ENCODE results near the gene ABCA13.

ABCA13 gene

GRCh38 chr7:48540746-48541145 lies 369.5 kb downstream of the ABCA13 start:
- H3K4me1 ChIP-seq (ENCODE audit: control insufficient read depth, insufficient read depth, low read length) = no peaks in the 10 kb centered on the region
- no peaks in the 10 kb centered on the region for H3K36me3 ChIP-seq (ENCODE audit: control insufficient read depth, insufficient read depth, low read length)
- no peak overlapping the region for H3K4me3 ChIP-seq (ENCODE audit: low read length)
- no peak overlapping the region for H3K27ac ChIP-seq (ENCODE audit: low read depth, low read length)
- H3K9ac ChIP-seq (ENCODE audit: low read length) = no peak overlapping the region
- no peaks in the 10 kb centered on the region for H3K27me3 ChIP-seq (ENCODE audit: control insufficient read depth, insufficient read depth, low read length)

GRCh38 chr7:48548667-48549066 lies 377.4 kb downstream of the ABCA13 start:
- Histone ChIP-seq H3K27me3 (ENCODE audit: control insufficient read depth, insufficient read depth, low read length) (no peaks in the 10 kb centered on the region), H3K27ac (ENCODE audit: low read depth, low read length) (no peak overlapping the region), H3K4me1 (ENCODE audit: control insufficient read depth, insufficient read depth, low read length) (no peaks in the 10 kb centered on the region), H3K9ac (ENCODE audit: low read length) (no peak overlapping the region), H3K4me3 (ENCODE audit: low read length) (no peak overlapping the region), H3K36me3 (ENCODE audit: control insufficient read depth, insufficient read depth, low read length) (no peaks in the 10 kb centered on the region)

GRCh38 chr7:48551652-48552051 lies 380.4 kb downstream of the ABCA13 start:
- Histone ChIP-seq H3K27me3 (ENCODE audit: control insufficient read depth, insufficient read depth, low read length) (no peaks in the 10 kb centered on the region), H3K9ac (ENCODE audit: low read length) (no peak overlapping the region), H3K36me3 (ENCODE audit: control insufficient read depth, insufficient read depth, low read length) (no peaks in the 10 kb centered on the region), H3K4me1 (ENCODE audit: control insufficient read depth, insufficient read depth, low read length) (no peaks in the 10 kb centered on the region), H3K27ac (ENCODE audit: low read depth, low read length) (no peak overlapping the region), H3K4me3 (ENCODE audit: low read length) (no peak overlapping the region)

GRCh38 chr7:48563334-48563733 lies 392.1 kb downstream of the ABCA13 start:
- H3K27ac ChIP-seq (ENCODE audit: low read depth, low read length) = no peak overlapping the region
- no peaks in the 10 kb centered on the region for H3K27me3 ChIP-seq (ENCODE audit: control insufficient read depth, insufficient read depth, low read length)
- no peaks in the 10 kb centered on the region for H3K4me1 ChIP-seq (ENCODE audit: control insufficient read depth, insufficient read depth, low read length)
- no peak overlapping the region for H3K4me3 ChIP-seq (ENCODE audit: low read length)
- no peak overlapping the region for H3K9ac ChIP-seq (ENCODE audit: low read length)
- H3K36me3 ChIP-seq (ENCODE audit: control insufficient read depth, insufficient read depth, low read length) = no peaks in the 10 kb centered on the region

- Histone ChIP-seq H3K27me3 (ENCODE audit: control insufficient read depth, insufficient read depth, low read length) (no peaks in the 10 kb centered on the region), H3K4me1 (ENCODE audit: control insufficient read depth, insufficient read depth, low read length) (no peaks in the 10 kb centered on the region), H3K36me3 (ENCODE audit: control insufficient read depth, insufficient read depth, low read length) (no peaks in the 10 kb centered on the region), H3K27ac (ENCODE audit: low read depth, low read length) (no peak overlapping the region), H3K4me3 (ENCODE audit: low read length) (no peak overlapping the region), H3K9ac (ENCODE audit: low read length) (no peak overlapping the region)
Measured at GRCh38 chr7:48575516-48575915, 404.3 kb downstream of the ABCA13 start.

GRCh38 chr7:48587475-48587874 lies 416.2 kb downstream of the ABCA13 start:
- H3K4me3 ChIP-seq (ENCODE audit: low read length) = no peak overlapping the region
- no peaks in the 10 kb centered on the region for H3K36me3 ChIP-seq (ENCODE audit: control insufficient read depth, insufficient read depth, low read length)
- H3K27ac ChIP-seq (ENCODE audit: low read depth, low read length) = no peak overlapping the region
- H3K4me1 ChIP-seq (ENCODE audit: control insufficient read depth, insufficient read depth, low read length) = no peaks in the 10 kb centered on the region
- H3K27me3 ChIP-seq (ENCODE audit: control insufficient read depth, insufficient read depth, low read length) = no peaks in the 10 kb centered on the region
- H3K9ac ChIP-seq (ENCODE audit: low read length) = no peak overlapping the region

GRCh38 chr7:48594349-48594748 lies 423.1 kb downstream of the ABCA13 start:
- Histone ChIP-seq H3K9ac (ENCODE audit: low read length) (no peak overlapping the region), H3K36me3 (ENCODE audit: control insufficient read depth, insufficient read depth, low read length) (no peaks in the 10 kb centered on the region), H3K27me3 (ENCODE audit: control insufficient read depth, insufficient read depth, low read length) (no peaks in the 10 kb centered on the region), H3K27ac (ENCODE audit: low read depth, low read length) (no peak overlapping the region), H3K4me1 (ENCODE audit: control insufficient read depth, insufficient read depth, low read length) (no peaks in the 10 kb centered on the region), H3K4me3 (ENCODE audit: low read length) (no peak overlapping the region)

- Histone ChIP-seq H3K4me1 (ENCODE audit: control insufficient read depth, insufficient read depth, low read length) (no peaks in the 10 kb centered on the region), H3K27ac (ENCODE audit: low read depth, low read length) (no peak overlapping the region), H3K36me3 (ENCODE audit: control insufficient read depth, insufficient read depth, low read length) (no peaks in the 10 kb centered on the region), H3K27me3 (ENCODE audit: control insufficient read depth, insufficient read depth, low read length) (no peaks in the 10 kb centered on the region), H3K9ac (ENCODE audit: low read length) (no peak overlapping the region), H3K4me3 (ENCODE audit: low read length) (no peak overlapping the region)
Measured at GRCh38 chr7:48595756-48596155, 424.5 kb downstream of the ABCA13 start.

- Histone ChIP-seq H3K9ac (ENCODE audit: low read length) (no peak overlapping the region), H3K4me1 (ENCODE audit: control insufficient read depth, insufficient read depth, low read length) (no peaks in the 10 kb centered on the region), H3K36me3 (ENCODE audit: control insufficient read depth, insufficient read depth, low read length) (no peaks in the 10 kb centered on the region), H3K27me3 (ENCODE audit: control insufficient read depth, insufficient read depth, low read length) (no peaks in the 10 kb centered on the region), H3K4me3 (ENCODE audit: low read length) (no peak overlapping the region), H3K27ac (ENCODE audit: low read depth, low read length) (no peak overlapping the region)
Measured at GRCh38 chr7:48610705-48611104, 439.4 kb downstream of the ABCA13 start.

- no peaks in the 10 kb centered on the region for H3K4me1 ChIP-seq (ENCODE audit: control insufficient read depth, insufficient read depth, low read length)
- H3K36me3 ChIP-seq (ENCODE audit: control insufficient read depth, insufficient read depth, low read length) = no peaks in the 10 kb centered on the region
- H3K4me3 ChIP-seq (ENCODE audit: low read length) = no peak overlapping the region
- no peak overlapping the region for H3K9ac ChIP-seq (ENCODE audit: low read length)
- H3K27me3 ChIP-seq (ENCODE audit: control insufficient read depth, insufficient read depth, low read length) = no peaks in the 10 kb centered on the region
- no peak overlapping the region for H3K27ac ChIP-seq (ENCODE audit: low read depth, low read length)
Measured at GRCh38 chr7:48611993-48612392, 440.7 kb downstream of the ABCA13 start.

- H3K4me1 ChIP-seq (ENCODE audit: control insufficient read depth, insufficient read depth, low read length) = no peaks in the 10 kb centered on the region
- H3K36me3 ChIP-seq (ENCODE audit: control insufficient read depth, insufficient read depth, low read length) = no peaks in the 10 kb centered on the region
- H3K4me3 ChIP-seq (ENCODE audit: low read length) = no peak overlapping the region
- H3K27ac ChIP-seq (ENCODE audit: low read depth, low read length) = no peak overlapping the region
- H3K27me3 ChIP-seq (ENCODE audit: control insufficient read depth, insufficient read depth, low read length) = no peaks in the 10 kb centered on the region
- no peak overlapping the region for H3K9ac ChIP-seq (ENCODE audit: low read length)
Measured at GRCh38 chr7:48617508-48617907, 446.2 kb downstream of the ABCA13 start.

- H3K27me3 ChIP-seq (ENCODE audit: control insufficient read depth, insufficient read depth, low read length) = no peaks in the 10 kb centered on the region
- no peak overlapping the region for H3K27ac ChIP-seq (ENCODE audit: low read depth, low read length)
- H3K4me3 ChIP-seq (ENCODE audit: low read length) = no peak overlapping the region
- no peaks in the 10 kb centered on the region for H3K36me3 ChIP-seq (ENCODE audit: control insufficient read depth, insufficient read depth, low read length)
- no peaks in the 10 kb centered on the region for H3K4me1 ChIP-seq (ENCODE audit: control insufficient read depth, insufficient read depth, low read length)
- no peak overlapping the region for H3K9ac ChIP-seq (ENCODE audit: low read length)
Measured at GRCh38 chr7:48617993-48618392, 446.7 kb downstream of the ABCA13 start.

GRCh38 chr7:48621076-48621475 lies 449.8 kb downstream of the ABCA13 start:
- Histone ChIP-seq H3K27me3 (ENCODE audit: control insufficient read depth, insufficient read depth, low read length) (no peaks in the 10 kb centered on the region), H3K27ac (ENCODE audit: low read depth, low read length) (no peak overlapping the region)

More at GRCh38 chr7:48621076-48621475, 449.8 kb downstream of the ABCA13 start:
- Histone ChIP-seq H3K4me1 (ENCODE audit: control insufficient read depth, insufficient read depth, low read length) (no peaks in the 10 kb centered on the region), H3K36me3 (ENCODE audit: control insufficient read depth, insufficient read depth, low read length) (no peaks in the 10 kb centered on the region), H3K4me3 (ENCODE audit: low read length) (no peak overlapping the region), H3K9ac (ENCODE audit: low read length) (no peak overlapping the region)

Data from rectal smooth muscle tissue (tissue), 1 donor.